ENCODE data around the gene NID2.
A peak's percentile ranks its signal among the peaks of the same experiment; 100 is the strongest.

NID2 gene, protein sequence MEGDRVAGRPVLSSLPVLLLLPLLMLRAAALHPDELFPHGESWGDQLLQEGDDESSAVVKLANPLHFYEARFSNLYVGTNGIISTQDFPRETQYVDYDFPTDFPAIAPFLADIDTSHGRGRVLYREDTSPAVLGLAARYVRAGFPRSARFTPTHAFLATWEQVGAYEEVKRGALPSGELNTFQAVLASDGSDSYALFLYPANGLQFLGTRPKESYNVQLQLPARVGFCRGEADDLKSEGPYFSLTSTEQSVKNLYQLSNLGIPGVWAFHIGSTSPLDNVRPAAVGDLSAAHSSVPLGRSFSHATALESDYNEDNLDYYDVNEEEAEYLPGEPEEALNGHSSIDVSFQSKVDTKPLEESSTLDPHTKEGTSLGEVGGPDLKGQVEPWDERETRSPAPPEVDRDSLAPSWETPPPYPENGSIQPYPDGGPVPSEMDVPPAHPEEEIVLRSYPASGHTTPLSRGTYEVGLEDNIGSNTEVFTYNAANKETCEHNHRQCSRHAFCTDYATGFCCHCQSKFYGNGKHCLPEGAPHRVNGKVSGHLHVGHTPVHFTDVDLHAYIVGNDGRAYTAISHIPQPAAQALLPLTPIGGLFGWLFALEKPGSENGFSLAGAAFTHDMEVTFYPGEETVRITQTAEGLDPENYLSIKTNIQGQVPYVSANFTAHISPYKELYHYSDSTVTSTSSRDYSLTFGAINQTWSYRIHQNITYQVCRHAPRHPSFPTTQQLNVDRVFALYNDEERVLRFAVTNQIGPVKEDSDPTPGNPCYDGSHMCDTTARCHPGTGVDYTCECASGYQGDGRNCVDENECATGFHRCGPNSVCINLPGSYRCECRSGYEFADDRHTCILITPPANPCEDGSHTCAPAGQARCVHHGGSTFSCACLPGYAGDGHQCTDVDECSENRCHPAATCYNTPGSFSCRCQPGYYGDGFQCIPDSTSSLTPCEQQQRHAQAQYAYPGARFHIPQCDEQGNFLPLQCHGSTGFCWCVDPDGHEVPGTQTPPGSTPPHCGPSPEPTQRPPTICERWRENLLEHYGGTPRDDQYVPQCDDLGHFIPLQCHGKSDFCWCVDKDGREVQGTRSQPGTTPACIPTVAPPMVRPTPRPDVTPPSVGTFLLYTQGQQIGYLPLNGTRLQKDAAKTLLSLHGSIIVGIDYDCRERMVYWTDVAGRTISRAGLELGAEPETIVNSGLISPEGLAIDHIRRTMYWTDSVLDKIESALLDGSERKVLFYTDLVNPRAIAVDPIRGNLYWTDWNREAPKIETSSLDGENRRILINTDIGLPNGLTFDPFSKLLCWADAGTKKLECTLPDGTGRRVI (N-terminal part only)

DNA sequence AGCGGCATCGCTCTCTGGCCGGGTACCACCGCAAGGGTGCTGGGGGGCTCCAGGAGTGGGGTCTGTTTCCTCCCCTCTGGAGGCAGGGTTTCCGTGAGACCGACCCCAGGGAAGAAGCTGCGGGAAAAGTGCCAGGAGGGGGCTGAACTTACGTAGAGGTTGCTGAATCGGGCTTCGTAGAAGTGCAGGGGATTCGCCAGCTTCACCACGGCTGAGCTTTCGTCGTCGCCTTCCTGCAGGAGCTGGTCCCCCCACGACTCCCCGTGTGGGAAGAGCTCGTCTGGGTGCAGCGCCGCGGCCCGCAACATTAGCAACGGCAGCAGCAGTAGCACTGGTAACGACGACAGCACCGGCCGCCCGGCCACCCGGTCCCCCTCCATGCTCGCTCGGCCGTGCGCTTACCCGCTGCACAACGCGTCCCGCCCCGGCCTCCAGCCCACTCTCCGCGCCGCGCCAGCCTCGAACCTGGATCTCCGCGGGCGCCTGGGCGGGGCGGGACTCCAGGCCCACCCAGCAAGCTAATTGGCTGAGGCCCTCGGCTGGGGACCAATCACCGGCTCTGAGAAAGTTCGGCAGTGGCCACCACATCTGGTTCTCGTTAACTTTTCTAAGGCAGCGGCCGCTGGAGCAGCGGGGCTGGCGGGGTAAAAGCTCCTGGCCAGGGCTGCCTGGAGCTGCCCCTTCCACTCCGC is at the start of gene NID2:
Gene NID2 (minus strand): TSS at position 445 of the 692 bp plus-strand sequence. CDS start 65 bp downstream, at position 380.
- peak in 1 of 2 donors; percentile 8 for DNase-seq (ENCODE audit: low read depth in 2 of 2)

GRCh38 chr14:52117111-52117832 is 48.4 kb upstream of the NID2 start:
- no peak for DNase-seq (ENCODE audit: low read depth in 2 of 2)

DNA sequence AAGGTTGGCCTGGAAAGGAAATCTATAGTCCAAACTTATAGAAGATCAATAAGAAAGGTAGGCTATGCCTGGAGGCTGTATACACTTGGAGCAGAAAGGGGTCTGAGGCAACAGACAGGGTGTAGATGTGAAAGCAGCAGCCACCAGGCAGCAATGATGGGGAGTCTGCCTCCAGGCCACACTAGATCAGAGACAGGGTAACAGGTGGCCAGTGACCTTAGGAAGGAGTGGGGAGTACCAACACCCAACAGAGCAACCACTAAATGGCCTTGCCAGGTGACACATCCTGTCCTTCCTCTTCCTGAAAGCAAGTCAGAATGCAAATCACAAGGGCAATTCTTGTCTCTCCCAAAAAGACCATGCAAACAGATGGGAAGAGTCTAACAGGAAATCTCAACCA is 46.4 kb upstream of the NID2 start:
- no peak for DNase-seq (ENCODE audit: low read depth in 2 of 2)

GRCh38 chr14:52112336-52113018 is 43.6 kb upstream of the NID2 start:
- DNase-seq (ENCODE audit: low read depth in 2 of 2), result no peak

GRCh38 chr14:52111583-52111982 is 42.7 kb upstream of the NID2 start:
- no peak for DNase-seq (ENCODE audit: low read depth in 2 of 2)

- no peak for DNase-seq (ENCODE audit: low read depth in 2 of 2)
Measured at GRCh38 chr14:52110441-52111086, 41.7 kb upstream of the NID2 start.

DNA sequence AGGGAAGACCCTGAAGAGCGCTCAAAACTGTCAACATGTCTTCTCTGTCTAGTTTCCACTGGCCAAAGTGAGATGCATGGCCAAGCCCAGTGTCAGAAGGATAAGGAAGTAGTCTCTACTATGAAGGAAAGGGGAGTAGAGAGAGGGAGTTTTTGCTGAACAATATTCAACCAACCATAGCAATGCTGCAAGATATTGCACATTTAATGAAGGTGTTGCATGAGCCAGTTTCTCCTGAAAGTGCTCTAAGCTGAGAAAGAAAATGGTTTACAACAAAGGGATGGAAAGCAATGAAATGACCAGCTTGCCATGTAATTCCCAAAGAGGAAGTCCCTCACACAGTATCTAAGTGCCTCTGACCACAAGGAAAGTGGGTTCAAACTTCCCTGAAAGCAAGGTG is 40.0 kb upstream of the NID2 start:
- no peak for DNase-seq (ENCODE audit: low read depth in 2 of 2)

- no peak for DNase-seq (ENCODE audit: low read depth in 2 of 2)
Measured at GRCh38 chr14:52106840-52107239, 38.0 kb upstream of the NID2 start.

DNA sequence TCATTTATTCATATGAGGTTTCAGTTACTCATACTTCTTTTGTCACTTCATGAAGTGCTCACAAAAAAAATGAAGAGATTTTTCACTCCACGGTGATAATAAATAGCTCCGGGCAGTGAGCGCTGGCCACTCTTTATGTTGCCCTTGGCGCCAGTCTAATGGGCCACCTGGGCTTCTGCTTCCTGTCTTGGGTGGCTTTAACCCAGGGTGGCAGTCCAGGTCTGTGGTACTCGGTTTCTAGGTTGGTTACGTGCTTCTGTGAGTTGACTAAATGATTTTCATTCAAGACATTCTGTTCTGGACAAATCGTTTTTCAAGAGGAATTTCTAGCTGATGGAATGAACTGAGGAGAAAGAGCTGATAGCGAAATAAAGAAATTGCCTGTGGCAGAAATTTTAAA is 34.6 kb upstream of the NID2 start:
- no peak for DNase-seq (ENCODE audit: low read depth in 2 of 2)

DNA sequence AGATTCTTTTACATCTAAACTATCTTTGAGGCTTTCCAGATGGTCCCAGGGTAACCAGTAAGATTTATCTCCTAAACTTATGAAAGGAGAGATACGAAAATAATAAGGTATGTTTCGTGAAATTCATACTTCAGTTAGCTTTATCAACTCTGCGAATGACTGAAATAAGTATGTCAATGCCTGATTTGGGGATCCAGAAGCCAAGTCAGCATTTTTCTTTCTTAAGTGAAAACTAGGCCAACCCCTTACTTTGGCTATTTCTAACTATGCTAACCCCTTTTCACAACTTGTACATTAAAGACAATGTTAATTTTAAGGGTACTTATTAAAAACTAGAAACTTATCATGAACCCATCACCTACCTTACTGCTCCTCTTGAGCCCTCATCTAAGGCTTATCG is 26.9 kb upstream of the NID2 start:
- DNase-seq (ENCODE audit: low read depth in 2 of 2), result no peak

DNA sequence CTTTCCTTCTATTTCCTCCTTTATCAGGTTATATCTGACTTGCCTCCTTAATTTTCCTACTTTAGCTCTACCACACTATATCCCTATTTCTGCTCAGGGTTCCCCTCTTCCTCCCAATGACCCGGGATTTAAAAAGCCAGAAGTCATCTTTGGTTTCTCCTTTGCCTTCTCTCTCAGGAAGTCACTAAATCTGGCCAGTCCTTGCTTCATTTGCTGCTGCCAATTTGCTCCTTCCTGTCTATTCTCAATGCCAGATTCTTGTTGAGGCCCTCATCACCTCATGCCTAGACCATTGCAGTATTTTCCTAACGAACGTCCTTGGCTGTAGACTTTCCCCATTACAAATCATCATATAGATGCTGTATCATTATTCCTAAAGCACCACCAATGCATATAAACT is 26.5 kb upstream of the NID2 start:
- no peak for DNase-seq (ENCODE audit: low read depth in 2 of 2)

DNA sequence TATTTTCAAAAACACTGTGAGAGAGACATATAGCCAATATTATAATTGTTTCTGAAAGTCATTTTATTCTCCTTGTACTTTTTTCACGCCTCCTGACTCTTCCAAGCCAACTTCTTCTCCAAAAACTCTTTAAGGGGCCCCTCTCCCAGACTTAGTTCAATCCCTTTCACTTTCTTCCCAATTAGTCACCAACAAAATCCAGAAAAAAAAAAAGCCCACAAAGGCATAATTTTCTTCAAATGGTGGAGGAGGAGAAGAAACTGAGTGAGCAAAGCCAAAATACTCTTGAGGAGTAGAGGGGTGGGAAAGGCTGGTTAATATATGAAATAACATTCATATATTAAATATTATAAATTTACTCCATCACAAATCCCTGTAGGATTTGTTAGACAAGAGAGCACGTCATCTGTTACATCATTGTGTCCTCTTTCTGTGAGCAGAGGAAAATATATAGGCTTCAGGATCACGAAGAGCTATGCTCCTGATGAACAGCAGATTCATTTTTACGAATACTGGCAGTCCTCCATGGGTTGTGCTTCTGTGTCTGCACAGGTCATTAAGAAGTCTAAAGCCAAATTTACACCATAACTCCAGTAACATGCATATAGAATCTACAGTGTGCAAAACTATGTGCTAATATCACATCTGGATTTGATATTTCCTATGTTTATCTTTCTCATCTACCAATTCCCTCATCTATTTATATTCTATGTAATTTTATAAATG is 25.9 kb upstream of the NID2 start:
- DNase-seq (ENCODE audit: low read depth in 2 of 2), result no peak

- DNase-seq (ENCODE audit: low read depth in 2 of 2), result no peak
Measured at GRCh38 chr14:52091928-52092327, 23.1 kb upstream of the NID2 start.

DNA sequence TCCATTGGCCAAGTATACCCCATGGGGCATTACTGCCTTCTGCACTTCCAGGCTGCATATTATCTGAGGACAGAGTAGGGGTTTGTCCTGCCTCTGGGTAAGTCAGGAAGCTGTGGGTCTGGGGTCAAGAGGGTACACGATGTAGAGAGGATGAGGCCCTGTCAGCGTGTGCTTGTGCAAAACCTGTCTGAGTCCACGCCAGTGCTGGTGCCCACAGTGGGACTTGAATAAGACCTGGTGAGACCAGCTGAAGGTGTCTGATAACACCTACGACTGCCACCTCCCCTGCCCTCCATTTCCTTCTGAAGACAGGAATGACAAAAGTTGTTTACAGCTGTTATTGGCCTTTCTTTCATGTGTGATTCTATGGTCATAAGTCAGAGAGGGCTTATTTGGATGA is 22.1 kb upstream of the NID2 start:
- no peak for DNase-seq (ENCODE audit: low read depth in 2 of 2)

DNA sequence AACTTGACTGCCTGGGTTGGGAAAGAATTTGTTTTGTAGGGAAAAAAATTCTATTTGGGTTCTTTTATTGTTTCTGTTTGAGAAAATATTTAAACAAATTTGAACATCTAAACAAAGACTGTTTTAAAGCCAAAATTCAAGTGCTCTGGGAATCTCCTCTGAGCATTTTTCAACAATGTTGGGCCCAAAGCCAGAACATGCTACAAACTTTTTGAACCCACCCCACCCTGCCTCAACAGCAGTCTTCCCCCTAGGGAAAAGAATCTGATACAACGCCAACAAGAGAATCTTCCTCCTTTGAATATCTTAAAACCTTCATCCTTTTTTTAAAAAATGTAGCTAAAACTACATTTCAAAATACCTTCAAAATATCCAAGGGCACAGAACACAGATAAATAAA is 20.4 kb upstream of the NID2 start:
- no peak for DNase-seq (ENCODE audit: low read depth in 2 of 2)

DNA sequence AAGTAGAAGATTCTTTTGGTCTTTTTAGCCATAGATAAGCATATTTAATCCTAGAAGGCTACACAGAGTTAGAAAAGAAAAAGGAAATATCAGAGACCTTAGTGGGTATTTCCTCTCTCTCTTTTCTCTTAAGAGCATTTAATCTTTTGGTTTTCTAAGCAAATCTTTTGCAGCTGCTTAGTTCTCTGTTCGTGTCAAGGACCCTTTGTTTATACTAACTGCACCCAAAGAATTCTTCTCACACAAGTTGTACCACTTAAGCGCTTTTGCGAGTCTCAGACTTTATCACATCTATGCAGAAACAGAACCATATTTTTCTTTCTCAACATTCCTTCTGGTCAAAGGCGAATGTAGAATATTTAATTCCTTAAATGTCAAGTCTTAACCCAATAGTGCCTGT is 17.9 kb upstream of the NID2 start:
- DNase-seq (ENCODE audit: low read depth in 2 of 2), result no peak

GRCh38 chr14:52082903-52083302 is 14.0 kb upstream of the NID2 start:
- DNase-seq (ENCODE audit: low read depth in 2 of 2), result no peak

DNA sequence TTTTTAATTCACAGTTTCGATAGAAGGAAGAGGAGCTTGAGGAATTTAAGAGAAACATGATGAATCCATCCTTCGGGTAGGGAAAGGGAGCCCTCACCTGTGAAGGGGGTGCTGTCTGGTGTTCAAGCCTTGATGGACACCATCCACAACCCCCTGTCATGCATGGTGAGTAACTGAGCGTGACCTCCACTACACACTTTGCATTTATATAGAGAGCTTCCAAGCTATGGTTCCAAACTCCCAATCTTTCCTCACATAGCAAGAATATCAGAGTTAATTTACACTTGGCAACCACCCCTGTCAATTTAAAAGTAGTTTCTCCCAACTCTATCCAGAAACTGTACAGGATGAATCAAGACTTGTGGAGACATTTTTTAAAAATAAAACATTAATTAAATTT is 13.1 kb upstream of the NID2 start:
- no peak for DNase-seq (ENCODE audit: low read depth in 2 of 2)

All from stimulated activated CD8-positive, alpha-beta memory T cell treated with anti-CD3 and anti-CD28 coated beads, Interleukin-15, amount 100 ng/mL, for 4 hours (primary cell).